BJ (cell line): ENCODE measurements around the gene MAML3. TPM values are rescaled to one million over a fixed set of nuclear protein-coding genes. Genes with fewer than 3 reads are reported as not detected.

Source experiments
- CTCF ChIA-PET: fragments of 350-600 bp; formaldehyde crosslinking; extraction: SDS; loops from one replicate; lab custom pipeline; 2021; ENCODE audit warnings: antibody characterized with exemption, inconsistent platforms; lab: Yijun Ruan, JAX
- POLR2A ChIA-PET: fragments of 300-600 bp; sonication (Branson Sonifier 250); formaldehyde crosslinking; extraction: SDS; loops from one replicate; lab custom pipeline; 2021; ENCODE audit warnings: antibody characterized with exemption; lab: Charles Lee
- DNase-seq: peaks from one replicate; pipeline ENCODE4 v3.0.0-alpha.2; 2011; ENCODE audit warnings: low read depth
- H3K27me3 ChIP-seq: 2 replicates; pipeline ENCODE4 v1.6.0; 2011; ENCODE audit warnings: low read length; ENCODE audit not compliant: control insufficient read depth, insufficient read depth
- H3K36me3 ChIP-seq: 2 replicates; pipeline ENCODE4 v1.5.1; 2011; ENCODE audit warnings: low read length; ENCODE audit not compliant: control insufficient read depth, insufficient read depth
- H3K4me3 ChIP-seq: 2 replicates; pipeline ENCODE4 v1.5.1; 2011; ENCODE audit warnings: low read depth, mild to moderate bottlenecking, control low read depth, low read length
- polyA plus RNA-seq: library from polyadenylated mRNA; depleted of rRNA; stranded (reverse); fragments of >200 nt; gene quantifications from 2 replicates; pipeline ENCODE4 v1.2.3, GENCODE V29; 2011
- TF ChIP-seq, protein P1 (sequence below): IDR thresholded peaks from 2 replicates; pipeline ENCODE4 v1.5.1; 2011; ENCODE audit warnings: low read depth, mild to moderate bottlenecking, control low read depth, inconsistent platforms, low read length, moderate library complexity; ENCODE audit not compliant: insufficient read depth

MAML3 gene
- polyA plus RNA-seq, 1 experiment, result 1.6 TPM

DNA sequence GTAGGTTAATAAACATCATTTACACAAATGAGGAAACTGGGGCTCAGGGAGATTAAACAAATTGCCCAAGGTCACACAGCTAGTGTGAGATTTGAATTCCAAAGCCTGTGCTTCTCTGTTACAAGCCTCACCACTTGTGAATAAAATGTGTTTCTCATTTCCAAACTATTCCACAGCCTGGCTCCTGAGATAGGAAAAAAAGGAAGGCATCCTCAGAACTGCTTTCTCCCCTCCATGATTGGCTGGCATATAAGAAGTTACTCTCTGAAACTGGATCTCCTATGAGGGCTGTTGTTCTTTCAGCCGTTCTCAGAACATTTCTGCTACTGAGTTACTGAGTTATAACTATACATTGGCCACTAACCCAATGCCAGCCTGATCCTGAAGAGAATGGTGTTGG, 237.9 kb downstream of the MAML3 start:
- Histone ChIP-seq H3K27me3 (no peaks in the 10 kb centered on the region; the same call in 1 of the 2 replicates), H3K4me3 (no peak overlapping the region), H3K36me3 (no peaks in the 10 kb centered on the region)
- ChIA-PET CTCF (no interaction called here), POLR2A (no interaction called here)
- TF ChIP-seq, protein P1, sequence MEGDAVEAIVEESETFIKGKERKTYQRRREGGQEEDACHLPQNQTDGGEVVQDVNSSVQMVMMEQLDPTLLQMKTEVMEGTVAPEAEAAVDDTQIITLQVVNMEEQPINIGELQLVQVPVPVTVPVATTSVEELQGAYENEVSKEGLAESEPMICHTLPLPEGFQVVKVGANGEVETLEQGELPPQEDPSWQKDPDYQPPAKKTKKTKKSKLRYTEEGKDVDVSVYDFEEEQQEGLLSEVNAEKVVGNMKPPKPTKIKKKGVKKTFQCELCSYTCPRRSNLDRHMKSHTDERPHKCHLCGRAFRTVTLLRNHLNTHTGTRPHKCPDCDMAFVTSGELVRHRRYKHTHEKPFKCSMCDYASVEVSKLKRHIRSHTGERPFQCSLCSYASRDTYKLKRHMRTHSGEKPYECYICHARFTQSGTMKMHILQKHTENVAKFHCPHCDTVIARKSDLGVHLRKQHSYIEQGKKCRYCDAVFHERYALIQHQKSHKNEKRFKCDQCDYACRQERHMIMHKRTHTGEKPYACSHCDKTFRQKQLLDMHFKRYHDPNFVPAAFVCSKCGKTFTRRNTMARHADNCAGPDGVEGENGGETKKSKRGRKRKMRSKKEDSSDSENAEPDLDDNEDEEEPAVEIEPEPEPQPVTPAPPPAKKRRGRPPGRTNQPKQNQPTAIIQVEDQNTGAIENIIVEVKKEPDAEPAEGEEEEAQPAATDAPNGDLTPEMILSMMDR, result no peak
- DNase-seq, result no peak

DNA sequence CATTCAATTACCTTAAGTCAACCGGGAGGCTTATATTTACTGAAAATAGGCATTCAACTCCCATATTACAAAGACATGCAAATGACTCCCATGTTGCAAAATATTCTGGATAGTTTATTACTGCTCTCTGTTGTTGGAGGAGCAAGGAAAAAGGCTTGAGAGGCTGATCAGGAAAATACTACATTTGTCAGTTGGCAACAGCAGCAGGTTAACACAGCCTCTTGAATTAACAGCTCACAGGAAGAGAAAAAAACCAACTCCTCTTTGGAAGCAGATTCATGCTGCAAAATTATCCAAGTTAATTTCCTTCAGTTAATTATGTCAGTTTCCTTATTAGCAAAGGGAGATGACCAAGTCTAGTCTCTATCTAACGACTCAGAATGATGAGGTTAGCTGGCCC, 238.9 kb downstream of the MAML3 start:
- Histone ChIP-seq H3K4me3 (no peak overlapping the region), H3K36me3 (no peaks in the 10 kb centered on the region), H3K27me3 (no peaks in the 10 kb centered on the region; the same call in 1 of the 2 replicates)
- TF ChIP-seq, protein P1, result no peak
- ChIA-PET CTCF (no interaction called here), POLR2A (no interaction called here)
- DNase-seq, result no peak

DNA sequence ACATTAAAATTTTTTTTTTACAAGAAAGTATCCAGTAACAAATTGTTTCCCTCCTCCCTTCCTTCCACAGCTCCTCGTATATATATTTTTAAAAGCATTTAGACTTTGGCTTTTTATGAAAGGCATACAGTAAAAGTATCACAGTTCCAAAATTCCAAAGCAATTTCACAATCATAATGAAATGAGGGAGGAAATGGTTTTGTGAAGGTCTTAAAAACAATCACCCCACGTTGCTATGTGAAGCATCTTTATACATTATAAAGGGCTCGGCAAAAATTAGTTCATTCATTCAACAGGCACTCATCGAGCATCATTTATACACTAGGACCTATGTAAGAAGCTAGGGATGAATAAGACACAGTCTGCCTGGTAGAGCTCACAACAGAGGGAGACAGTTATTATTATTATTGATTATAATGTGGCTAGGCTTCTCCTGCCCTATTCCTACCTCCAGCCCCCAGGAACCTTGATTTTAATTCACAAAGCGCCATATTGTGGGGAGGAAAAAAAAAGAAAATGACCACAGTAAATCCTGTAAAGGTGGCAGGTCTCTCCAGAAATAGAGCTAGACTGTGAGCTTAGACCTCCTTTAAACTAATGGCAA, 239.9 kb downstream of the MAML3 start:
- TF ChIP-seq, protein P1, result no peak
- Histone ChIP-seq H3K4me3 (no peak overlapping the region), H3K36me3 (no peaks in the 10 kb centered on the region), H3K27me3 (no peaks in the 10 kb centered on the region; the same call in 1 of the 2 replicates)
- POLR2A ChIA-PET, result no interaction called here
- CTCF ChIA-PET, result interaction anchor here (0.7 to 1.2 kb wide), 3 partner anchors 11 to 446 kb away, joined by 3 to 4 read pairs (median 4); no protein-coding TSS in a partner anchor
- DNase-seq, result peak; percentile 61

DNA sequence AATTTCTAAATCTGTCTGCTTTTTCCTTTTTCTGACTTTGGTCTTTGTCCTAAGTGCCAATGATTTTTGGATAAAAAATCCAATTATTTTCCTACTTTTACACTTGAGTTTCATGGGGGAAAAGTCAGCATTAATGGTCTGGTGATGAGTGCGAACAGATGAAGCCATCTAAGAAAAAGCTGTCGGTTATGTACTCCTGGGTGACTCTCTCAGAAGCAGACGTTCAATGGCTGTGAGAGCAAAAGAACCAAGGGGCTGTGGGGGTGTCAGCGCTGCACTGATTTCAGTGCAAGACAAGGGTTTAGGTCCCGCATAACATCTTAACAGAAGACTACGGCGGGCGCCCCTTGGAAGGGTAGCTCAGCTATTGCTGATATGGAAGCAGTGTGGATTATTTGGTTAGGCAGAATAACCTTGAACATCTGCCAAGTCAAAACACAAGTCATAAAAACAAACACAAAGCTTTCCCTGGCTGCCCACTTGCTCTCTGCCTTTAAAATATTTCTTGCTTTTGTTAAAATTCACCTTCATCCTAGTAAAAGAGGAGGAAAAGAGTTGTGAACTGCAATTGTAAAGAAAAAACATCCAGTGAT, 240.5 kb downstream of the MAML3 start:
- H3K4me3 ChIP-seq, result no peak overlapping the region
- POLR2A ChIA-PET, result no interaction called here

DNA sequence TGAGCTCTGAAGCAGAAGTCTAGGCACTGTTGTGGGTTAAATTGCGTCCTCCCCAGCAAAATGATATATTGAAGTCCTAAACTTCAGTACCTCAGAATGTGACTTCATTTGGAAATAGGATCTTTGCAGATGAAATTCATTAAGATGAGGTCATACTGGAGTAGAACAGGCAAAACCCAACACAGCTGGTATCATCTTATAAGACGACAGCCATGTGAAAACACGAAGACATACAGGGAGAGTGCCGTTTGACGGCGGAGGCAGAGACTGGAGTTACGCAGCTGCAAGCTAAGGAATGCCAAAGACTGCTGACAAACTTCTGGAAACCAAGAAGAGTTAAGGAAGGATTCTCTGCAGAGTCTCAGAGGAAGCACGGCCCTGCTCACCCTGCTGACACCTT, 241.5 kb downstream of the MAML3 start:
- TF ChIP-seq, protein P1, result no peak
- Histone ChIP-seq H3K36me3 (no peaks in the 10 kb centered on the region), H3K27me3 (no peaks in the 10 kb centered on the region; the same call in 1 of the 2 replicates), H3K4me3 (no peak overlapping the region)
- DNase-seq, result no peak
- ChIA-PET POLR2A (no interaction called here), CTCF (no interaction called here)

More for the DNA sequence above, 240.5 kb downstream of the MAML3 start:
- CTCF ChIA-PET, result interaction anchor here (1.1 to 1.2 kb wide), 2 partner anchors 12 to 447 kb away, joined by 3 to 4 read pairs; no protein-coding TSS in a partner anchor
- Histone ChIP-seq H3K27me3 (no peaks in the 10 kb centered on the region; the same call in 1 of the 2 replicates), H3K36me3 (no peaks in the 10 kb centered on the region)
- TF ChIP-seq, protein P1, result no peak
- no peak for DNase-seq
